ENCODE measurements around the gene MAEA. TPM values are rescaled to one million over a fixed set of nuclear protein-coding genes. Genes with fewer than 3 reads are reported as not detected.
A peak's percentile ranks its signal among the peaks of the same experiment; 100 is the strongest.

The MAEA gene
- total RNA-seq, 1 donor: 70.6 TPM

- peaks cover 23% of the 10 kb centered on the region for H3K4me1 ChIP-seq (ENCODE audit: insufficient read depth, low read length)
- H2AFZ ChIP-seq (ENCODE audit: low read length): no peak overlapping the region
- no peak for DNase-seq (ENCODE audit: insufficient read length, low spot score, missing footprints)
- peaks cover 14% of the 10 kb centered on the region for H3K36me3 ChIP-seq (ENCODE audit: insufficient read depth, low read length)
- no peaks in the 10 kb centered on the region for H3K9me3 ChIP-seq (ENCODE audit: low read depth, low read length)
- H4K20me1 ChIP-seq (ENCODE audit: insufficient read depth, low read length): peaks cover 3% of the 10 kb centered on the region
- no peak overlapping the region for H3K27ac ChIP-seq (ENCODE audit: low read depth, low read length)
- no peaks in the 10 kb centered on the region for H3K27me3 ChIP-seq (ENCODE audit: insufficient read depth, low read length)
- no peak for TF ChIP-seq CTCF (IDR thresholded peaks at IDR 0.05; ENCODE audit: extremely low read depth, low read depth, low read length)
- H3K4me2 ChIP-seq (ENCODE audit: insufficient read depth, low read length): peak overlapping the region; percentile 91
- H3K4me3 ChIP-seq (ENCODE audit: insufficient read depth, low read length): peak overlapping the region; percentile 22
- H3K79me2 ChIP-seq (ENCODE audit: insufficient read depth, low read length): peaks cover 47% of the 10 kb centered on the region
Observed at GRCh38 chr4:1344696-1345095, 55.0 kb downstream of the MAEA start.

GRCh38 chr4:1345903-1346780 is 56.5 kb downstream of the MAEA start:
- TF ChIP-seq CTCF (IDR thresholded peaks at IDR 0.05; ENCODE audit: extremely low read depth, low read depth, low read length): peak; percentile 36
- Histone ChIP-seq H3K27me3 (ENCODE audit: insufficient read depth, low read length) (no peaks in the 10 kb centered on the region), H3K4me1 (ENCODE audit: insufficient read depth, low read length) (peaks cover 23% of the 10 kb centered on the region), H3K79me2 (ENCODE audit: insufficient read depth, low read length) (peaks cover 52% of the 10 kb centered on the region), H3K9me3 (ENCODE audit: low read depth, low read length) (no peaks in the 10 kb centered on the region), H3K4me3 (ENCODE audit: insufficient read depth, low read length) (peak overlapping the region; percentile 88), H3K36me3 (ENCODE audit: insufficient read depth, low read length) (peaks cover under 1% of the 10 kb centered on the region), H3K4me2 (ENCODE audit: insufficient read depth, low read length) (peak overlapping the region; percentile 91), H2AFZ (ENCODE audit: low read length) (peak overlapping the region; percentile 61), H4K20me1 (ENCODE audit: insufficient read depth, low read length) (peaks cover 3% of the 10 kb centered on the region), H3K27ac (ENCODE audit: low read depth, low read length) (peak overlapping the region; percentile 78)
- peak; percentile 94 for DNase-seq (ENCODE audit: insufficient read length, low spot score, missing footprints)

GRCh38 chr4:1346781-1347409 is 57.2 kb downstream of the MAEA start, which contains the start of gene UVSSA:
Gene UVSSA (plus strand): TSS chr4:1347208. CDS start chr4:1348092, 884 bp downstream.
- Histone ChIP-seq H3K4me3 (ENCODE audit: insufficient read depth, low read length) (peak within 1 kb of the TSS; percentile 88), H4K20me1 (ENCODE audit: insufficient read depth, low read length) (peaks cover 4% of the 10 kb centered on the region), H3K4me1 (ENCODE audit: insufficient read depth, low read length) (peaks cover 22% of the 10 kb centered on the region), H3K27ac (ENCODE audit: low read depth, low read length) (peak within 1 kb of the TSS; percentile 95), H3K4me2 (ENCODE audit: insufficient read depth, low read length) (peak within 1 kb of the TSS; percentile 98), H2AFZ (ENCODE audit: low read length) (peak within 1 kb of the TSS; percentile 79), H3K9me3 (ENCODE audit: low read depth, low read length) (no peaks in the 10 kb centered on the region), H3K79me2 (ENCODE audit: insufficient read depth, low read length) (peaks cover 52% of the 10 kb centered on the region), H3K27me3 (ENCODE audit: insufficient read depth, low read length) (no peaks in the 10 kb centered on the region), H3K36me3 (ENCODE audit: insufficient read depth, low read length) (no peaks in the 10 kb centered on the region)
- DNase-seq (ENCODE audit: insufficient read length, low spot score, missing footprints): peak; percentile 100
- TF ChIP-seq CTCF (IDR thresholded peaks at IDR 0.05; ENCODE audit: extremely low read depth, low read depth, low read length): no peak

GRCh38 chr4:1347410-1347864 is 57.7 kb downstream of the MAEA start:
- H3K36me3 ChIP-seq (ENCODE audit: insufficient read depth, low read length): no peaks in the 10 kb centered on the region
- peaks cover 52% of the 10 kb centered on the region for H3K79me2 ChIP-seq (ENCODE audit: insufficient read depth, low read length)
- peaks cover 8% of the 10 kb centered on the region for H4K20me1 ChIP-seq (ENCODE audit: insufficient read depth, low read length)
- peak overlapping the region; percentile 98 for H3K4me2 ChIP-seq (ENCODE audit: insufficient read depth, low read length)
- peak; percentile 99 for DNase-seq (ENCODE audit: insufficient read length, low spot score, missing footprints)
- peak overlapping the region; percentile 88 for H3K4me3 ChIP-seq (ENCODE audit: insufficient read depth, low read length)
- no peaks in the 10 kb centered on the region for H3K27me3 ChIP-seq (ENCODE audit: insufficient read depth, low read length)
- no peak for TF ChIP-seq CTCF (IDR thresholded peaks at IDR 0.05; ENCODE audit: extremely low read depth, low read depth, low read length)
- H2AFZ ChIP-seq (ENCODE audit: low read length): peak overlapping the region; percentile 79
- no peaks in the 10 kb centered on the region for H3K9me3 ChIP-seq (ENCODE audit: low read depth, low read length)
- peak overlapping the region; percentile 95 for H3K27ac ChIP-seq (ENCODE audit: low read depth, low read length)
- peaks cover 18% of the 10 kb centered on the region for H3K4me1 ChIP-seq (ENCODE audit: insufficient read depth, low read length)
